Naive thymus-derived CD8-positive, alpha-beta T cell (primary cell): ENCODE measurements around the gene BICRAL. TPM values are rescaled to one million over a fixed set of nuclear protein-coding genes. Genes with fewer than 3 reads are reported as not detected.

Experiments used
- ATAC-seq, 2 donors: fragments of 150-1000 bp; cut with Tn5 transposase in 1 of 2; sonication (Bioruptor Pico), chemical (Tn5 transposase) in 1 of 2; 1 replicate in 1 of 2; 2 replicates in 1 of 2; pipeline ENCODE4 v1.10.0; 2021; ENCODE audit warnings: mild to moderate bottlenecking in 2 of 2, moderate library complexity in 2 of 2
- POLR2A ChIA-PET: fragments of 350-600 bp; sonication (Branson Sonifier 250); formaldehyde crosslinking; loops from one replicate; lab custom pipeline; 2021; ENCODE audit warnings: antibody characterized with exemption; lab: Charles Lee
- DNase-seq, 10 donors: peaks; one replicate each; pipeline versions ENCODE4 v3.0.0 to v3.0.0-alpha.2; 2020 to 2022
- H3K27ac Mint-ChIP-seq, 10 donors: one replicate each; pipeline ENCODE4 v1.8.0; 2020 to 2022; ENCODE audit warnings: mild to moderate bottlenecking in 10 of 10, mixed read lengths in 10 of 10, moderate library complexity in 4 of 10, inconsistent platforms in 1 of 10
- H3K27me3 Mint-ChIP-seq, 5 donors: one replicate each; pipeline ENCODE4 v1.8.0; 2021 to 2022; ENCODE audit warnings: mixed read lengths in 5 of 5
- H3K36me3 Mint-ChIP-seq, 3 donors: one replicate each; pipeline ENCODE4 v1.8.0; 2020 to 2022; ENCODE audit warnings: mixed read lengths in 3 of 3, mild to moderate bottlenecking in 2 of 3, inconsistent platforms in 1 of 3
- H3K4me1 Mint-ChIP-seq, 4 donors: one replicate each; pipeline ENCODE4 v1.8.0; 2021 to 2022; ENCODE audit warnings: mixed read lengths in 4 of 4
- H3K4me3 Mint-ChIP-seq, 10 donors: one replicate each; pipeline ENCODE4 v1.8.0; 2020 to 2022; ENCODE audit warnings: mild to moderate bottlenecking in 10 of 10, mixed read lengths in 10 of 10, moderate library complexity in 6 of 10, inconsistent platforms in 1 of 10
- H3K9me3 Mint-ChIP-seq, 9 donors: one replicate each; pipeline ENCODE4 v1.8.0; 2020 to 2022; ENCODE audit warnings: mixed read lengths in 9 of 9, mild to moderate bottlenecking in 3 of 9, inconsistent platforms in 1 of 9, moderate library complexity in 1 of 9
- polyA plus RNA-seq, 3 donors: library from polyadenylated mRNA; unstranded; fragments of 300-500 nt; fragmentation: Illumina TruSeq; gene quantifications; one replicate each; pipeline ENCODE4 v1.2.3, GENCODE V29; 2021
- total RNA-seq, 8 experiments: library from RNA in 2 of 8; stranded (reverse) in 2 of 8; gene quantifications; one replicate each; pipeline ENCODE4 v1.2.3 and lab custom pipeline; 2021 to 2026

The BICRAL gene
- total and polyA plus RNA-seq, 5 experiments from 2014 or later: 3.6 to 39.9 (median 6.3) TPM

DNA sequence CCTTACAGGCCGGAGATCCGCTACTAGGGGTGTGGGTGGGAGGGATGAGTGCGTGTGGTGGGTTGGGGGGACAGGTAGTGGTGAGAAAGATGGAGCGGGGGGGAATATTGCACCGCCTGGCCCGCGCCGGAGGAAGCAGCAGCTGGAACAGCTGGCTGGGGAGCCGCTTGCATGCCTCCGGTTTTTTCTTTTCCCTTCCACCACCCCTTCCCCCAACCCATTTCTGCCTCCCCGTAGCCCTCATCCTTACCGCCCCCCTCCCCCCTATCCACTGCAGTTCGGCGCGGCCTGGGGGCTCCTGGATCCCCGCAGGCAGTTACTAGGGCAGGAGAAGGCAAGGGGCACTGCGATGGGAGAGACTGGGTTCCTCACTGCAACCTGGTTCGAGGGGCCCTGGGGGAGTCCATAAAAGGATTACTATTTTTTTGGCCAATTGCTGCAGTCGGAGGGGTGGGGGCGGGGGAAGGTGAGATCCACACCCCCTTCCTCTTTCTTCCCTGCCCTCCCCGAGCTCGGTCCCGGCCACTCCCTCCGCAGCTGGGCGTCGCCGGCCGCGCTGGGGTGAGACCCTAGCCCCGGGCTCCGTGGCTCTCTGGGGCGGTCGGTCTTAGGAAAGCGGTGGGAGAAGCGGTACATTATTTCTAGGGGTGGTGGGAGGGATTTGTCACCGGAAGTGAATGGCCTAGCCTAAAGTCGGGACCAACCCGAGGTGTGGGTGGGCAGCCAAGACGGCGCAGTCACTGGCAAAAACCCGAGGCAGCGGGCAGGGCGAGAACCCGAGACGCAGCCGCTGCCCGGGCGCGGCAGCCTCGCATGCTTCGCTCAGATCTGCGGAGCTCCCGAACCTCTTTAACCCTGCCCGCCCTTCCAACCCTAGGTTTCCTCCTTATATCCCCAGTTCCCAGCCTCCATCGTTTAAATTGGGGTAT, 35.1 kb upstream of the BICRAL start:
- peaks cover 14 to 51% (median 41%) of the 10 kb centered on the region in 4 donors for H3K4me1 Mint-ChIP-seq
- peaks cover 0 to 31% (median 11%) of the 10 kb centered on the region in 9 donors for H3K9me3 Mint-ChIP-seq

DNA sequence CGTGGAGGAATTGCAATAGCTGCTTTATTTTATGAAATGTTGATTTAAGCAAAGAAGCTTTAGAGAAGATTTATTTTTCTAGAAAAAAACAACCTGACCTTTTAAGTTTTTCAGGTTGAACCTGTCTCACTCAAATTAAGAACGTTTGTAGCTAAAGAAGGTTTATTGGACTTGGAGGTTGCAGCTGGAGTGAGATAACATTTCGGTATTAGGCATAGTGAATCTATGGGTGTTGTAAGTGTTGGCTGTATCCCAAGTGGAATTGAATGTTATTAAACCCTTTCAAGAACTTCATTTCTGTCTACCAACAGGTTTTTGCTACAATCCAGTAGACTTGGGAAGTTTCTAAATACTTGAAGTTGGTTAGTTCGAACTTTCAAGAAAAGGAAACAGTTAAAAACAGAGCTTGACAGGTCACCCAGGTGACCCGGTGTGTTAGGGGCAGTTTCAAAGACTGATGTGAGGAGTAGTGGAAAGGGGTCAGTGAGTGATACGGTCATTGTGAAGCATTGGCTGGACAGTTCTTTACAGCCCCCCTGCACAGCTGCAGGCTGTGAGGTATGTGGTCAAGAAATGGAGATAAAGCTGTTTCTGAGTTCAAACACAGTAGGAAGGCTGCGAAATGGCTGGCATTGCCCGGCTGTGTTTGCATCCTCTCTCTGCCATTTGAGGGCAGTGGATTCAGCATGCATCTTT, 33.5 kb upstream of the BICRAL start:
- Mint-ChIP-seq H3K4me3 (peak overlapping the region; percentile 64 to 100 (median 100)), H3K9me3 (peaks cover 0 to 18% (median 3%) of the 10 kb centered on the region in 9 donors), H3K4me1 (peaks cover 19 to 53% (median 46%) of the 10 kb centered on the region in 4 donors), H3K27ac (peak overlapping the region in 9 of 10 donors; percentile 99 to 100 (median 100)), H3K27me3 (no peaks in the 10 kb centered on the region), H3K36me3 (peaks cover 5 to 11% (median 10%) of the 10 kb centered on the region in 3 donors)
- no peak for DNase-seq
- ATAC-seq: no peak
- POLR2A ChIA-PET: interaction anchor here (0.5 to 18.3 kb wide), 15 partner anchors 8 to 1506 kb away, joined by 3 to 852 read pairs (median 7); partner anchors contain the start of gene BICRAL

More for the DNA sequence above, 35.1 kb upstream of the BICRAL start:
- peak; percentile 66 to 92 (median 82) for DNase-seq
- peaks cover 8 to 14% (median 8%) of the 10 kb centered on the region in 3 donors for H3K36me3 Mint-ChIP-seq
- peak; percentile 47 to 53 for ATAC-seq
- H3K4me3 Mint-ChIP-seq: peak overlapping the region; percentile 90 to 100 (median 100)
- no peaks in the 10 kb centered on the region for H3K27me3 Mint-ChIP-seq
- H3K27ac Mint-ChIP-seq: peak overlapping the region; percentile 99 to 100 (median 100)
- POLR2A ChIA-PET: interaction anchor here (0.6 to 18.3 kb wide), 48 partner anchors 8 to 1500 kb away, joined by 3 to 852 read pairs (median 5); partner anchors contain the start of genes BICRAL, CNPY3, HSP90AB1 and KLC4

DNA sequence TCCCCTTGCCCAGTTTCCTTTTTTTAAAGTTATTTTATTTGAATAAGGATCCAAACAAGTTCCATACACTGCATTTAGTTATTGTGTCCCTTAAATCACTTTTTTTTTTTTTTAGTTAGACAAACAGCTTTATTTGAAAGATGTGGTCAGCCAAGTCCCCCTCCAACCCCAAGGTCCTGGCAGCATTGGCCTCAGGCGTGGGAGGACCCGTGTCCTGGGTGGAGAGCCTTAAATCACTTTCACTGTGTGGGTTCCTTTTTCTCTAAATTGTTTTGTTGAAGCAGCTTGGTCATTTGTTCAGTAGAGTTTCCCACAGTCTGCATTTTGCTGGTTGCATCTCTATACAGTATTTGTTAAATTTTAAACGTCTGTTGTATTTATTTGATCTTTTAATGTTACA, 30.8 kb upstream of the BICRAL start:
- Mint-ChIP-seq H3K36me3 (peaks cover 0 to 10% (median 3%) of the 10 kb centered on the region in 3 donors), H3K27ac (peak overlapping the region in 2 of 10 donors; percentile 25 to 62), H3K4me3 (no peak overlapping the region), H3K9me3 (peaks cover 0 to under 1% (median 0%) of the 10 kb centered on the region in 9 donors), H3K4me1 (peaks cover 23 to 49% (median 44%) of the 10 kb centered on the region in 4 donors), H3K27me3 (no peaks in the 10 kb centered on the region)
- DNase-seq: no peak
- POLR2A ChIA-PET: interaction anchor here (0.7 to 18.3 kb wide), 3 partner anchors 15 to 366 kb away, joined by 3 to 852 read pairs (median 803); partner anchors contain the start of gene BICRAL
- ATAC-seq: no peak

GRCh38 chr6:42754759-42755158, 27.1 kb upstream of the BICRAL start:
- Mint-ChIP-seq H3K4me3 (no peak overlapping the region), H3K9me3 (no peaks in the 10 kb centered on the region), H3K27ac (peak overlapping the region in 3 of 10 donors; percentile 21 to 66 (median 41)), H3K36me3 (peaks cover 0 to 21% (median 6%) of the 10 kb centered on the region in 3 donors), H3K27me3 (no peaks in the 10 kb centered on the region), H3K4me1 (peaks cover 24 to 60% (median 47%) of the 10 kb centered on the region in 4 donors)
- POLR2A ChIA-PET: interaction anchor here (1.6 to 23.6 kb wide), 3 partner anchors 8 to 30 kb away, joined by 9 to 852 read pairs (median 803); partner anchors contain the start of genes BICRAL and TBCC
- no peak for DNase-seq
- ATAC-seq: no peak

DNA sequence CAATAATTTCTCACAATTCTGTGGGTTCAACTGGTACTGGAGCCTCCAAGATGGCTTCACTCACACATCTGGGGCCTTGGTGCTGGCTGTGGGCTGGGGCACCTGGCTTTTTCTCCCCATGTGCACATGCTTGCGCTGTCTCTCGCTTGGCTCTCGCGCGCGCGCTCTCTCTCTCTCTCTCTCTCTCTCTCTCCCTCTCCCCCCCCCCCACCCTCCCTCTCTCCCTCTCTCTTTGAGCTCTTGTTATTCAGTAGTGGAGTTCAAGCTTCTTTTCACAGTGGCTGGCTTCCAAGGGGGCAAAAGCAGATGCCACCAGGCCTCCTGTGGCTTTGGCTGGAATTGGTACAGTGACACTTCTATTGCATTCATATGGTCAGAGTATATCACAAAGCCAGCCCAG, 25.1 kb upstream of the BICRAL start:
- DNase-seq (no peak), ATAC-seq (no peak)
- Mint-ChIP-seq H3K9me3 (no peaks in the 10 kb centered on the region), H3K27me3 (no peaks in the 10 kb centered on the region), H3K4me1 (peaks cover 24 to 55% (median 39%) of the 10 kb centered on the region in 4 donors), H3K4me3 (no peak overlapping the region), H3K27ac (peak overlapping the region in 1 of 10 donors; percentile 35), H3K36me3 (peaks cover 0 to 27% (median 6%) of the 10 kb centered on the region in 3 donors)
- POLR2A ChIA-PET: interaction anchor here (1.3 to 23.6 kb wide), 4 partner anchors 10 to 297 kb away, joined by 4 to 852 read pairs (median 405); partner anchors contain the start of genes BICRAL, CUL7 and TBCC

DNA sequence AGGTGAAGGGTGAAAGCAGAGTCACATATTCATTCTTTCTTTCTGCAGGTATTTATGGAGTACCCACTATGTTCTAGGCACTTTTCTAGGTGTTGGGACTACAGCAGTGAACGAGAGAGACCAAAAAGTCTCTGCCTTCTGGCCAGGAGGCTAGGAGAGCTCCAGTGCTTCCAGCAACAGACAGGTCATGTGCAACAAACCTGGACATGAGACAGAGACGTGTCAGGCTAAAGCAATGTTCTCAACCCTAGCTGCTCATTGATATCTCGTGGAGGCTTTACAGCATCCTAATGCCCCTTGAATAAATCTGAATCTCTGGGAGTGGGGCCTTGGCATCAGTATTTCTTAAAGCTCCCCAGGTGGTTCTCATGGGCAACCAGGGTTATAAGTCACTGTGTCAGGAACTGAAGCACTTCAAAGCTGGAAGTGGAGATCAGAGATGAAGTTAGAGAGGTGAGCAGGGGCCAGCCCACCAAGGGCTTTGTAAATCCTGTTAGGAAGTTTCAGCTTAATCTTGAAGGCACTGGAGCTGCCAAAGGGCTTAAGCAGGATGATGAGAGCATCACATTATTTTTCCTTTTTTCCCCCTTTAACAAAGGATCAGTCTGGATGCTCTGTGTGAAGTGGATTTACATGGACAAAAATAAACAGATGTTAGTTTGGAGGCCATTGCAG, 23.0 kb upstream of the BICRAL start:
- ATAC-seq: no peak
- Mint-ChIP-seq H3K27me3 (no peaks in the 10 kb centered on the region), H3K36me3 (peaks cover 0 to 28% (median 4%) of the 10 kb centered on the region in 3 donors), H3K27ac (peak overlapping the region in 3 of 10 donors; percentile 52 to 89 (median 64)), H3K4me1 (peaks cover 20 to 50% (median 33%) of the 10 kb centered on the region in 4 donors), H3K4me3 (no peak overlapping the region), H3K9me3 (no peaks in the 10 kb centered on the region)
- no peak for DNase-seq
- POLR2A ChIA-PET: interaction anchor here (0.6 to 23.6 kb wide), 7 partner anchors 11 to 295 kb away, joined by 4 to 803 read pairs (median 7); partner anchors contain the start of genes BICRAL, CUL7 and TBCC

GRCh38 chr6:42761287-42762067, 20.4 kb upstream of the BICRAL start:
- DNase-seq (no peak), ATAC-seq (no peak)
- Mint-ChIP-seq H3K4me1 (peaks cover 8 to 39% (median 36%) of the 10 kb centered on the region in 4 donors), H3K4me3 (no peak overlapping the region), H3K27me3 (no peaks in the 10 kb centered on the region), H3K9me3 (no peaks in the 10 kb centered on the region), H3K36me3 (peaks cover 0 to 36% (median 13%) of the 10 kb centered on the region in 3 donors), H3K27ac (peak overlapping the region in 1 of 10 donors; percentile 48)
- POLR2A ChIA-PET: interaction anchor here (0.7 to 23.6 kb wide), 6 partner anchors 8 to 57 kb away, joined by 3 to 803 read pairs (median 8); partner anchors contain the start of genes BICRAL and TBCC

DNA sequence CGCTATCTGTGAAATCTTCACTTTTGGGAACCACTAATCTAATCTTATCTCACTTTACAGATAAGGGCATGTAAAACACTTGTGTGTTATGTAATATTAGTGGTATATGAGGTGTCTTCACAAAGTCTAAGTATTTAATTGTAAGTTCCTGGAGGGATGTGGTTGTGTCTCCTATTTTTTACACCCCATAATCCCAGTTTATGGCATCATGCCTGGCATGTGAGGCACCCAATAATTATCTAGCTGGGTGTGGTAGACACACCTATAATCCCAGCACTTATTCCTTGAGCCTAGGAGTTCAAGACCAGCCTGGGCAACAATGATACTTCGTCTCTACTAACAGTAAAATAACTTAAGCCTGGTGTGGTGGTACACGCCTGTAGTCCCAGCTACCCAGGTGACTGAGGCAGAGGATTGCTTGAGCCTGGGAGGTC, 19.4 kb upstream of the BICRAL start:
- no peak overlapping the region for H3K27ac Mint-ChIP-seq
- DNase-seq (no peak), ATAC-seq (no peak)
- no peak overlapping the region for H3K4me3 Mint-ChIP-seq
- no peaks in the 10 kb centered on the region for H3K9me3 Mint-ChIP-seq
- H3K27me3 Mint-ChIP-seq: no peaks in the 10 kb centered on the region
- peaks cover 10 to 38% (median 35%) of the 10 kb centered on the region in 4 donors for H3K4me1 Mint-ChIP-seq
- POLR2A ChIA-PET: interaction anchor here (0.8 to 23.6 kb wide), 4 partner anchors 9 to 58 kb away, joined by 3 to 803 read pairs (median 8); partner anchors contain the start of genes BICRAL and TBCC
- peaks cover 0 to 36% (median 13%) of the 10 kb centered on the region in 3 donors for H3K36me3 Mint-ChIP-seq

DNA sequence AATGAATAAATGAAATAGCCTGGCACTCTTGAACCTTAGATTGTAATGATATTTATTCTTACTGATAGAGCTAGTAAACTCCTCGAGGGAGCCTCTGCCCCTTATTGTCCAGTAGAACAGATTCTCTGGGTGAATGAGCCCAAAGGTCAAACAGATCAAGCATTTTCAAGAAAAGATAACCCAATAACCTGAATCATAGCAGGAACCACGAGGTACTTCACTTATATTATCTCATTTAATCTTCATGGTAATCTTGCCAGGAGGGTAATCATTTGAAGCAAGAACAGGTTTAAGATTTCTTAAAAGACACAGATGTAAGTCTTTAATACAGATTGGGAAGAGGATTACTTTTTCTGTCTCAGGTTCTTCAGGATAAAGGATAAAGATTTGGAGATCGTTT, 18.9 kb upstream of the BICRAL start:
- Mint-ChIP-seq H3K9me3 (no peaks in the 10 kb centered on the region), H3K4me3 (no peak overlapping the region), H3K4me1 (peaks cover 12 to 38% (median 35%) of the 10 kb centered on the region in 4 donors), H3K27ac (peak overlapping the region in 3 of 10 donors; percentile 9 to 44 (median 27)), H3K27me3 (no peaks in the 10 kb centered on the region), H3K36me3 (peaks cover 0 to 34% (median 16%) of the 10 kb centered on the region in 3 donors)
- ATAC-seq (no peak), DNase-seq (no peak)
- POLR2A ChIA-PET: interaction anchor here (0.8 to 23.6 kb wide), 3 partner anchors 9 to 20 kb away, joined by 5 to 803 read pairs (median 12); partner anchors contain the start of genes BICRAL and TBCC

DNA sequence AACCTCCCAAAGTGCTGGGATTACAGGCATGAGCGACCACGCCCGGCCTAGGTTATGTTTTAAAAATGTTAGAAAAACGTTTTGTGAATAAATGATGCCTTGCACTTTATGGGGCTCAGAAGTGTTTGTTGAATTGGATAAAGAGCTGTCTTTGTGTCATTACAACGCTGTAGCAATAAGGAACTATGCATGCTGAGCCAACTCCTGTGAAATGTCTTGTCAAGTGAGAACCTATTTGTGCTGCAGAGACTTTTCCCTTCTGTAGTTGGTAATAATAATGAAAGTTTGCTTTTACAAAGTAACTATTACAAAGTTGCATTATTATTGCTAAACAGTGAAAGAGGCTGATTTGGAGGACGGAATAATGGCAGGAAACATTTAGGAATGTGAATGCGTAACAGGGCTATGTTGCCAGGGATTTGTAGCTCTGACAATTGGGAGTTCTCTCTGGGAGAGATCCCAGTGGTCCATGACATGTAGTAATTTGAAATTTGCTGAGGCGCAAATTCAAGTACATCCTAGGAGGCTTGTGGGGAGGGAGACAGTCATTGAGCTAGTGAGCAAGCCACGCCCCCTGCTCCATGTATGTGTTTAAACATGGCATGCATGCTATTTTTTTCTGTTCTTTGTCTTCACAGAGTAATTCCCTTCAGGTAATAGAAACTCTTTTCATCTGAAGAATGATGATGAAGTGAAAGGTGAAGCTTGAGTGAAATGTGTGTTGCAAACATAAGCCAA, 16.8 kb upstream of the BICRAL start:
- H3K27me3 Mint-ChIP-seq: no peaks in the 10 kb centered on the region
- H3K9me3 Mint-ChIP-seq: no peaks in the 10 kb centered on the region
- H3K27ac Mint-ChIP-seq: peak overlapping the region in 5 of 10 donors; percentile 19 to 70 (median 41)
- no peak for ATAC-seq
- no peak for DNase-seq
- POLR2A ChIA-PET: interaction anchor here (0.6 to 23.6 kb wide), 3 partner anchors 16 to 24 kb away, joined by 4 to 803 read pairs (median 15); partner anchors contain the start of genes BICRAL and TBCC
- peaks cover 0 to 21% (median 14%) of the 10 kb centered on the region in 3 donors for H3K36me3 Mint-ChIP-seq
- H3K4me1 Mint-ChIP-seq: peaks cover 9 to 42% (median 38%) of the 10 kb centered on the region in 4 donors
- no peak overlapping the region for H3K4me3 Mint-ChIP-seq
